Stomach (tissue), 9 donors: ENCODE measurements around the gene PLPPR3. TPM values are rescaled to one million over a fixed set of nuclear protein-coding genes. Genes with fewer than 3 reads are reported as not detected.

ENCODE experiments used
- DNase-seq, 2 donors: peaks; one replicate each; pipeline versions ENCODE4 v3.0.0 to v3.0.0-alpha.2; 2013 to 2019
- H3K27ac ChIP-seq, 5 donors: fragments of 200-600 bp in 4 of 5; sonication (generic) in 4 of 5; one replicate each; pipeline ENCODE4 v1.5.1; 2013 to 2019; ENCODE audit warnings: mild to moderate bottlenecking in 1 of 5, moderate library complexity in 1 of 5
- H3K27me3 ChIP-seq, 3 donors: fragments of 200-600 bp; sonication (generic); one replicate each; pipeline ENCODE4 v1.5.1; 2017 to 2019; ENCODE audit warnings: mixed run types in 1 of 3
- H3K36me3 ChIP-seq, 4 donors: fragments of 200-600 bp; sonication (generic); 1 replicate in 3 of 4; 2 replicates in 1 of 4; pipeline ENCODE4 v1.5.1; 2016 to 2019
- H3K4me1 ChIP-seq, 4 donors: fragments of 200-600 bp; sonication (generic); one replicate each; pipeline ENCODE4 v1.5.1; 2016 to 2019
- H3K4me3 ChIP-seq, 4 donors: fragments of 200-600 bp; sonication (generic) in 3 of 4; one replicate each; pipeline ENCODE4 v1.5.1; 2016 to 2019; ENCODE audit warnings: mild to moderate bottlenecking in 1 of 4
- H3K9me3 ChIP-seq, 4 donors: fragments of 200-600 bp; sonication (generic); one replicate each; pipeline ENCODE4 v1.5.1; 2016 to 2019
- EP300 ChIP-seq: sonication (generic); formaldehyde crosslinking; IDR thresholded peaks from one replicate; pipeline ENCODE4 v1.6.1; 2017; ENCODE audit warnings: antibody characterized with exemption
- POLR2A ChIP-seq, 4 donors: fragments of 450-650 bp; IDR thresholded peaks; one replicate each; pipeline ENCODE4 v1.6.1; 2016; ENCODE audit warnings: antibody characterized with exemption in 4 of 4, control low read depth in 2 of 4, mild to moderate bottlenecking in 1 of 4, moderate library complexity in 1 of 4
- POLR2AphosphoS5 ChIP-seq, 3 donors: sonication (generic); formaldehyde crosslinking; IDR thresholded peaks; one replicate each; pipeline ENCODE4 v1.6.1; 2016; ENCODE audit warnings: antibody characterized with exemption in 3 of 3
- WGBS, 5 donors: extraction: QIAGEN DNeasy Blood & Tissue Kit in 3 of 5; methylation state at CpG; one replicate each; pipeline versions ENCODE4 v1.1.5 to v1.1.7; 2013 to 2018; 5-methylcytosine and 5-hydroxymethylcytosine counted together
- intact Hi-C: fragments of 100-400 bp; cut with DNase I; formaldehyde crosslinking; loops from one replicate; pipeline ENCODE4 v1.15.1; 2023; ENCODE audit warnings: low total_unique reads
- polyA plus RNA-seq, 3 donors: library from polyadenylated mRNA; stranded (reverse); fragments of 200-250 nt; gene quantifications; one replicate each; pipeline ENCODE4 v1.2.3, GENCODE V29; 2013
- total RNA-seq, 5 donors: library from RNA; depleted of rRNA; stranded (reverse); fragments of >200 nt; gene quantifications; one replicate each; pipeline versions ENCODE4 v1.1.0 to v1.2.3, GENCODE V29; 2014 to 2016
- TF ChIP-seq, protein P1 (sequence below), 7 experiments: fragments of 450-650 bp in 4 of 7; fragments of 200-600 bp in 3 of 7; sonication (generic) in 3 of 7; IDR thresholded peaks; one replicate each; pipeline ENCODE4 v1.5.1; 2016 to 2019; ENCODE audit warnings: antibody characterized with exemption in 7 of 7, control low read depth in 2 of 7, mild to moderate bottlenecking in 1 of 7
- donor health status: healthy with polysubstance abuse.
- donor health status: Bipolar disorder and iron deficiency.
- donor health status: healthy.

Gene PLPPR3
- total and polyA plus RNA-seq, 8 donors, result 0.46 to 0.55 TPM; not detected in 6

DNA sequence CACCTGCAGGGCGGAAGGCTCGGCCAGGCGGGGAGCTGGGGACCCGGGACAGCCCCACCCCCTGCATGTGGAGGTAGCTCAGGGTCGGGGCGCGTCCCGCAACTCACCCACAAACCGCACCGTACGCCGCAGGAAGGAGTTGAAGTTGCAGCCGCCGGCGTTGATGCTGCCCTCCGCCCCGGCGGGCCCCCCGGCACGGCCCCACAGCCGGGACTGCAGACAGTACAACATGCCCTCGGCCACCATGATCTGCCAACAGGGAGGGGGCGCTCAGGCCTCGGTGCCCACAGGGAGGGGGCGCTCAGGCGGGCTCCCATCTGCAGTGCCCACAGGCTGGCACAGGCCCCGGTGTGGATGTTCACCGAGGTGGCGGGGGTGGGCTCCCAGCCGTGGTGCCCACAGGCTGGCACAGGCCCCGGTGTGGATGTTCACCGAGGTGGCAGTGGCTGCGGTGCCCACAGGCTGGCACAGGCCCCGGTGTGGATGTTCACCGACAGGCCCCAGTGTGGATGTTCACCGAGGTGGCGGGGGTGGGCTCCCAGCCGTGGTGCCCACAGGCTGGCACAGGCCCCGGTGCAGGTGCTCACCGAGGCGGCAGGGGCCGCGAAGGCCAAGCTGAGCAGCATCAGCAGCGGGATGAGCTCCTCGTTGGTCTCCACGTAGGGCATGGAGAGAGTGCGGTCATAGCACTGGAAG lies 6.5 kb downstream of the PLPPR3 start:
- 89 to 93% (median 92%) methylated on average over 8 to 47 of the region's 47 CpGs for WGBS, 5 donors
- intact Hi-C loops, result no loop called here

DNA sequence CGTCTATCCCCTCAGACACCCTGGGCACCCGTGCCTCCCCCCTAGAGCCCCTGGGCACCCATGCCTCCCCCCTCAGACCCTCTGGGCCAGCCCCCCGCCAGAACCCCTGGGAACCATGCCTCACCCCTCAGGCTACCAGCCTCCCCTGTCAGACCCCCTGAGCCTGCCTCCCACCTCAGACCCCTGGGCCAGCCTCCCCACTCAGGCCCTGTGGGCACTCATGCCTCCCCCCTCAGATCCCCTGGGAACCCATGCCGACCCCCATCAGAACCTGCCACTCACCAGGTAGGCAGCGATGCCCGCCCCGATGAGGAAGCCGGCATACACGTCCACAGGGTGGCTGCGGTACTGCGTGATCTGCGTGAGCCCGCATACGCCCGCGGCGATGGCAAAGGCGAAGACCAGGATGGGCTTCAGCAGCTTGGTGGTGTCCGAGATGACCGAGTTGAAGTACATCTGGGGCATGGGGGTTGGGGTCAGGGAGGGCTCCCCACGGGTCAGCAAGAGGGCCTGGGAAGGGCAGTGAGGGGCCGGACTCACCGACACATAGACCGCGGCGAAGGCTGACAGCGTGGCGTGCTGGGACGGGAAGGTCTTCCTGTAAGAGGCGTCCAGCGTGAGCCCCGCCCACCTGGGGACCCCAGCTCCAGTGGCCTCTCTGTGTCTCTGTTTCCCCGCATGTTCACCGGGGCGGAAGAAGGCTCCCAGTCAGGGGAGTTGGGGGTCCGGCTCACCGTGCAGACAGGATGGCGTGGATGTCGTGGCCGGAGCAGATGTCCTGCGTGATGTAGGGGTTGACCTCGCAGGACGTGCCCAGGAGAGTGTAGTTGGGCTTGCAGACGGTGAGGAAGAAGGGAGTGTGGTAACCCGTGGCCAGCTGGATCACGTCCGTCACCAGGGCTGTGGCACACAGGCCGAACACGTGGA lies 7.3 kb downstream of the PLPPR3 start:
- H3K27ac ChIP-seq, result no peak overlapping the region
- no peak overlapping the region for H3K4me3 ChIP-seq
- 84 to 91% (median 89%) methylated on average over 45 to 49 of the region's 49 CpGs for WGBS, 5 donors
- no peak for TF ChIP-seq POLR2A (IDR thresholded peaks at IDR 0.05)
- intact Hi-C loops, result no loop called here
- no peak for DNase-seq
- no peaks in the 10 kb centered on the region for H3K4me1 ChIP-seq
- no peaks in the 10 kb centered on the region for H3K27me3 ChIP-seq
- no peaks in the 10 kb centered on the region for H3K9me3 ChIP-seq
- H3K36me3 ChIP-seq, result peaks cover 34 to 44% (median 42%) of the 10 kb centered on the region in 4 donors

More for the DNA sequence above, 6.5 kb downstream of the PLPPR3 start:
- Histone ChIP-seq H3K4me3 (no peak overlapping the region), H3K36me3 (peaks cover 26 to 36% (median 33%) of the 10 kb centered on the region in 4 donors), H3K27ac (no peak overlapping the region), H3K4me1 (no peaks in the 10 kb centered on the region), H3K27me3 (no peaks in the 10 kb centered on the region), H3K9me3 (no peaks in the 10 kb centered on the region)
- no peak for TF ChIP-seq EP300
- no peak for TF ChIP-seq POLR2AphosphoS5 (IDR thresholded peaks at IDR 0.05)
- TF ChIP-seq, protein P1, sequence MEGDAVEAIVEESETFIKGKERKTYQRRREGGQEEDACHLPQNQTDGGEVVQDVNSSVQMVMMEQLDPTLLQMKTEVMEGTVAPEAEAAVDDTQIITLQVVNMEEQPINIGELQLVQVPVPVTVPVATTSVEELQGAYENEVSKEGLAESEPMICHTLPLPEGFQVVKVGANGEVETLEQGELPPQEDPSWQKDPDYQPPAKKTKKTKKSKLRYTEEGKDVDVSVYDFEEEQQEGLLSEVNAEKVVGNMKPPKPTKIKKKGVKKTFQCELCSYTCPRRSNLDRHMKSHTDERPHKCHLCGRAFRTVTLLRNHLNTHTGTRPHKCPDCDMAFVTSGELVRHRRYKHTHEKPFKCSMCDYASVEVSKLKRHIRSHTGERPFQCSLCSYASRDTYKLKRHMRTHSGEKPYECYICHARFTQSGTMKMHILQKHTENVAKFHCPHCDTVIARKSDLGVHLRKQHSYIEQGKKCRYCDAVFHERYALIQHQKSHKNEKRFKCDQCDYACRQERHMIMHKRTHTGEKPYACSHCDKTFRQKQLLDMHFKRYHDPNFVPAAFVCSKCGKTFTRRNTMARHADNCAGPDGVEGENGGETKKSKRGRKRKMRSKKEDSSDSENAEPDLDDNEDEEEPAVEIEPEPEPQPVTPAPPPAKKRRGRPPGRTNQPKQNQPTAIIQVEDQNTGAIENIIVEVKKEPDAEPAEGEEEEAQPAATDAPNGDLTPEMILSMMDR (IDR thresholded peaks at IDR 0.05), result no peak
- TF ChIP-seq POLR2A (IDR thresholded peaks at IDR 0.05), result no peak
- DNase-seq, result no peak

DNA sequence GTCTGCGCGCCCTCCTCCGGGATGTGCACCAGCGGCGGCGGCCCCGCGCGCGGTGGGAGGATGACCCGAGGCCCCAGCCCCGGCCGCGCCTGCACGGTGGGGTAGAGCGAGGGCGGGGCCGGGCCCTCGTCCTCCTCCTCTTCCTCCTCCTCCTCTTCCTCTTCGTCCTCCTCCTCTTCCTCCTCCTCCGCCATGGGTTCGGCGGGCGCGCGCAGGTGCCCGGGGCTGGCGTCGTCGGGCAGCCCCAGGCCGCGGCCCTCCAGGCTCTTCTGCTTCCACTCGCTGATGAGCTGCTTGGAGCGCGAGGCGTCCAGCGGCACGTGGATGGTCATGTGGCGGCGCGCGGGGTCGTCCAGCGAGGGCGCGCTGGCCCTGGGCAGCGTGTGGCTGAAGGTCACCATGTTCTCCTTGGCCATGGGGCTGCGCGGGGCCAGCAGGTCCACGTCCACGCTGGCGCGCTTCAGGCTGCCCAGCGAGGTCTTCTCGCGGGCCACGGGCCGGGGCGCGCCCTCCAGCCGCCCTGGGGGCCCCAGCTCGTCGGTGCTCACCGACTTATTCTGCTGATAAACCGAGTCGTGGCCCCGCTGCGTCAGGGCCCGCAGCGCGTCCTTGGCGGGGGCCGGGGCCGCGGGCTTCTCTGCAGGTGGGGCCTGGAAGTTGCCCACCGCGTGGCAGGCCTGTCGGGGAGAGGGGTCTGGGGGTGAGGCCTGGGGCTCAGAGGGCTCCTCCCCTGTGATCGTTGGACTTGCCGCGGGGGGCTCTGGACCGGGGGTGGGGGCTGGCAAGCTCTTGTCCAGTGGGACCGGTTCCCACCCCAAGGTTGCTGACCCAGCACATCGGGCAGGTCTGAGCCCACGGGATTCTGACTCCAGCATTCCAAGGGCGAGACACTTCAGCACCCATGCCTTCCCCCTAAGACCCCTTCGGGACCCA lies 8.3 kb downstream of the PLPPR3 start:
- Histone ChIP-seq H3K36me3 (peaks cover 43 to 53% (median 51%) of the 10 kb centered on the region in 4 donors), H3K27ac (no peak overlapping the region), H3K4me1 (no peaks in the 10 kb centered on the region), H3K9me3 (no peaks in the 10 kb centered on the region), H3K27me3 (no peaks in the 10 kb centered on the region), H3K4me3 (no peak overlapping the region)
- intact Hi-C loops, result no loop called here
- DNase-seq, result no peak
- TF ChIP-seq POLR2A (IDR thresholded peaks at IDR 0.05), result no peak
- TF ChIP-seq, protein P1 (IDR thresholded peaks at IDR 0.05), result no peak
- 89 to 96% (median 93%) methylated on average over 52 to 87 of the region's 87 CpGs for WGBS, 5 donors

DNA sequence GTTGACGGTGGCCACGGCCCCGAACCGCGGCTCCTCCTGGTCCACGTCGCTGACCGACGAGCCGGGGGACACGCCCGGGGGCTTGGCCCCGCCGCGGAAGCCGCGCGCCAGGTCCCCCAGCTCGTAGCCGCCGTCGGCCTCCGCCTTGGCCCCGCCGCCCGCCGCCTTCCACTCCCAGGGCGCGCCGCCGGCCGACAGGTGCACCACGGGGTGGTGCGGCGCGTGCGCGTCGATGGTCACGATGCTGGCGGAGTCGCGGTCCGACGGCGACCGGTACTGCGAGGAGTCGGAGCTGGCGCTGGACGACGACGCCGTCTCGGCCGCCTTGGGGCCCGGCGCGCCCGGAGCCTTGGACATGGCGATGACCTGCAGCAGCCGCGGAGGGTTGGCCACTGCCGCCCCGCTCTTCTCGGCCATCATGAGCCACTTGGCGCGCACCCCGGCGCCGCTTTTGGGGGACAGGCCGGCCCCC lies 9.0 kb downstream of the PLPPR3 start:
- Histone ChIP-seq H3K4me3 (no peak overlapping the region), H3K36me3 (peaks cover 50 to 60% (median 58%) of the 10 kb centered on the region in 4 donors), H3K9me3 (no peaks in the 10 kb centered on the region), H3K27me3 (no peaks in the 10 kb centered on the region), H3K27ac (no peak overlapping the region), H3K4me1 (no peaks in the 10 kb centered on the region)
- 89 to 95% (median 94%) methylated on average over 41 to 72 of the region's 72 CpGs for WGBS, 5 donors
- intact Hi-C loops, result no loop called here
- no peak for TF ChIP-seq POLR2AphosphoS5 (IDR thresholded peaks at IDR 0.05)
- TF ChIP-seq, protein P1 (IDR thresholded peaks at IDR 0.05), result no peak
- TF ChIP-seq EP300, result no peak
- no peak for TF ChIP-seq POLR2A (IDR thresholded peaks at IDR 0.05)
- no peak for DNase-seq
